Measurements from ENCODE around the gene ZNF674.

DNA sequence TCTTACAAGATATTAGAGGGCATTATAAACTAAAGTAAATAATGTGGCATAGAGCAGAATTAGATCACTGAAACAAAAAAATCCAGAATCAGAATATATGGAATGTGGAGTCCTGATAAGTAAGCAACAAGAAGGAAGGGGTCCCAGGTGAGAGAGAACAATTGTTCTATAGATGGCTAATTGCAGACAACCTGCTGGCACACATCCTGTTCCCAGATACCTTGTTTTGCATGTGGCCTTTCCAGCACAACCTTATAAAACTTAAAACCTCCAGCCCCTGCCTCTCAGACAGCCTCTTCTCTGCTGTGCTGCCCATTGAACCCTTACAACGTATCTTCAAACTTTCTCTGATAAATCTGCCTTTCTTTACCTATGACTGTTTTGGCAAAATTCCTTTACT, 4.7 kb upstream of the ZNF674 start:
- TF ChIP-seq, protein P1, sequence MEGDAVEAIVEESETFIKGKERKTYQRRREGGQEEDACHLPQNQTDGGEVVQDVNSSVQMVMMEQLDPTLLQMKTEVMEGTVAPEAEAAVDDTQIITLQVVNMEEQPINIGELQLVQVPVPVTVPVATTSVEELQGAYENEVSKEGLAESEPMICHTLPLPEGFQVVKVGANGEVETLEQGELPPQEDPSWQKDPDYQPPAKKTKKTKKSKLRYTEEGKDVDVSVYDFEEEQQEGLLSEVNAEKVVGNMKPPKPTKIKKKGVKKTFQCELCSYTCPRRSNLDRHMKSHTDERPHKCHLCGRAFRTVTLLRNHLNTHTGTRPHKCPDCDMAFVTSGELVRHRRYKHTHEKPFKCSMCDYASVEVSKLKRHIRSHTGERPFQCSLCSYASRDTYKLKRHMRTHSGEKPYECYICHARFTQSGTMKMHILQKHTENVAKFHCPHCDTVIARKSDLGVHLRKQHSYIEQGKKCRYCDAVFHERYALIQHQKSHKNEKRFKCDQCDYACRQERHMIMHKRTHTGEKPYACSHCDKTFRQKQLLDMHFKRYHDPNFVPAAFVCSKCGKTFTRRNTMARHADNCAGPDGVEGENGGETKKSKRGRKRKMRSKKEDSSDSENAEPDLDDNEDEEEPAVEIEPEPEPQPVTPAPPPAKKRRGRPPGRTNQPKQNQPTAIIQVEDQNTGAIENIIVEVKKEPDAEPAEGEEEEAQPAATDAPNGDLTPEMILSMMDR (IDR thresholded peaks at IDR 0.05; ENCODE audit: borderline replicate concordance, extremely low read depth, low read length, poor library complexity, severe bottlenecking): no peak
- TF ChIP-seq EZH2 (IDR thresholded peaks at IDR 0.05; ENCODE audit: borderline replicate concordance, low read depth, low read length, severe bottlenecking): no peak

All from DND-41 (cell line).